GM21619 (cell line): ENCODE data around the gene DCT.

Experiments used
- ATAC-seq: cut with Tn5 transposase; IDR thresholded peaks from one replicate; pipeline ENCODE4 v1.9.1; 2021; ENCODE audit not compliant: unreplicated experiment

Gene DCT

DNA sequence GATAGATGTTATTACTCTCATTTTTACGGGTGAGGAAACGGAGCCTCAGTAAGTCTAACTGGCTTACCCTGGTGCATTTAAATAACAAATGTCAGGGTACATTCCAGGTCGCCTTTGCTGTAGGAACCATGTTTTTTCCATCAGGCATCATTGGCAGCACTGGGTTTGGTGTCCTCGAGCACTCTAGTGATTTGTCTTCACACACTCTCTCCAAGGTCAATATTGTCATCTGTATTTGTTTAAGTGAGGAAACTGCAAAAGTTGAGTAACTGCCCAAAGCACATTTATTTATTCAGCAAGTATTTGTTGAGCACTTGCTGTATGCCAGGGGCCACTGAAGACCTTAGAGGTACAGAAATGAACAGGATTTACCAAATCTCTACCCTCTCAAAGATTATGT is 78.6 kb downstream of the DCT start:
- no peak for ATAC-seq

DNA sequence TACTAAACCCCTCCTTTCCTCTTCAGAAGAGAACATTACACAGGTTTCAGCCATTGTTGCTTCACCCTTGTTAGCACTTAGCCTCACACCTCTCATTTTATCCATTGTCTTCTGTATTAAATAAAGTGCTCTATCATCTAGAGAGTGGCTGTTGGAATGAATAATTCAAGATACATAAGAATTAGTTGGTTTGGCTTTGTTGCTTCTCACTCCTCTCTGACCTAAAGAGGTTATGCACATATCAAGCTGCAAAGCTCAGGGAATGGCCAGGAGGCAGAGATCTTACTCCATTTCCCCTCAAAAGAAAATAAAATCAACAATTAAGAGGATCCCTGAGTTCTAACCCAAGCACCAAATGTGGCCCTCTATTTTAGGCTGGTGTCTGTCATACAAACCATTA is 79.7 kb downstream of the DCT start:
- no peak for ATAC-seq

DNA sequence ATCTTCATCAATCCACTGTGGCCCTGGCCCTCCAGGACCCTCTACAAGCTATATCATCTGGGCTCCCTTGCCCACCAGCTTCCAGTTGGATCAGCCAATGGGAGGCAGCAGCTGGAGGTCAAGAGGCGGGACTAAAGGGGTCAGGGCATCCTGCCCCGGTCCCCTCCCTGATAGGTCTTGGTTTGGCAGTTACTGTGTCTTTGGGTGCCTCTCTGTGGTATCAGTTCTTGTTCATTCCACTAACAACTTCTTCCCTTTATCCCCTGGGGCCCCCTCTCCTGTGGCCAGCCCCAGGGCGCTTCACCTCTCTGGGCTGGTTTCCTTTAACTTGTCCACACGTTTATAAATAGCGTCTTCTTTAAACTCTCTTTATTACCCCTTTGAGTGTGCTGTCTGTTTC is 83.6 kb downstream of the DCT start:
- no peak for ATAC-seq

DNA sequence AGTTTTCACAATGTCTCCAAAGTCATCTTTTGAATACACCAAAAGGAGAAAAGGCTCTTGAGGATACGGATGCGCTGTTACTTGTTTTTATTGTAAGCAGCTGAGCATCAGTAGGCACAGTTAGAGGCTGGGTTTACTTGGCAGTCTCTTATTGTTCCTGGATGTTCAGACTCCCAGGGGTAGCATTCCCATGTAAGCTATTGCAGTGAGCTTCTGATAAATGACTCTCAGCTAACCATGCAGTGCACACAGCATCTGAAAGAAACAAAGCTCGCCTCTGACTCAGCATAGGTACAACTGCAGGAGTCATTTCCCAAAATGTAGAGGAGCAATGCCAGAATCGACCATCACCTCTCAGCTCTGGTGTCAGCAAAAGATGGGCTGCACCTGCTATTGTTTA is 84.8 kb downstream of the DCT start:
- ATAC-seq: no peak

- ATAC-seq: no peak
Measured at GRCh38 chr13:94390881-94391280, 88.6 kb downstream of the DCT start.

GRCh38 chr13:94389604-94390351 is 89.7 kb downstream of the DCT start:
- ATAC-seq: no peak

DNA sequence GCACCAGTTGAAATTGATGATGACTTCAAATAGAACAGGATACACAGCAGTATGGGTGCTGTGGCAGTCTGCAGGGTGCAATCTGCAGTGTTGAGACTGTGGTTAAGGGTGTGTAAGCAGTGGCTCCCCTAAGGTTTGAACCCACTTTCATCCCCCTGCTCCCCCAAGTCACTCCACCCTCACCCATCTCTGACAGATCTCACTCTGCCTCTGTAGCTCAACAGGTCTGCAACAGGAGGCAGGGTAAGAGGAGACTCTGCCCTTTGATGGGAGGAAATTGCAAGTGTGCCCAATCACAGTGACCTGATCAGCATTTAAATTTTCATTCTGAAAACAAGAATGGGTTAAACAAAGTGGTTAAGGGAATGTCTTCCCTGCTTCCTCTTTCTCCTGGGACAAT is 92.4 kb downstream of the DCT start:
- no peak for ATAC-seq
